Measurements from ENCODE around the gene GLIPR1. TPM values are rescaled to one million over a fixed set of nuclear protein-coding genes. Genes with fewer than 3 reads are reported as not detected.

GLIPR1 gene
- polyA plus RNA-seq, 1 donor from 2014 or later = 0.12 TPM

DNA sequence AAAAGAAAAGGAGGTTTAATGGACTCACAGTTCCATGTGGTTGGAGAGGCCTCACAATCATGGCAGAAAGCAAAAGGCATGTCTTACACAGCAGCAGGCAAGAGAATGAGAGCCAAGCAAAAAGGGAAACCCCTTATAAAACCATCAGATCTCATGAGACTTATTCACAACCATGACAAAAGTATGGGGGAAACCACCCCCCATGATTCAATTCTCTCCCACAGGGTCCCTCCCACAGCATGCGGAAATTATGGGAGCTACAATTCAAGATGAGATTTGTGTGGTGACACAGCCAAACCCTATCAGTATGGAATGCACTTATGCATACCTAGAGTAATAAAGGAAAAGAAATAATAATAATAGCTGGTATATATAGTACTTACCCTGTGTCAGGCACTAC, 4.5 kb upstream of the GLIPR1 start:
- Histone ChIP-seq H3K9me3 (ENCODE audit: low read length) (no peaks in the 10 kb centered on the region), H3K4me2 (ENCODE audit: low read length) (no peak overlapping the region), H3K4me3 (ENCODE audit: low read length) (no peak overlapping the region), H2AFZ (ENCODE audit: low read depth, low read length) (no peak overlapping the region), H3K36me3 (ENCODE audit: insufficient read depth, low read length) (no peaks in the 10 kb centered on the region), H4K20me1 (ENCODE audit: insufficient read depth) (no peaks in the 10 kb centered on the region), H3K27ac (ENCODE audit: low read length) (no peak overlapping the region), H3K79me2 (replicated peaks; ENCODE audit: insufficient read depth, low read length) (no peaks in the 10 kb centered on the region), H3K9me2 (ENCODE audit: insufficient read depth, low read length) (no peaks in the 10 kb centered on the region), H3K27me3 (ENCODE audit: insufficient read depth, low read depth, low read length) (no peaks in the 10 kb centered on the region), H3F3A (ENCODE audit: insufficient read depth, low read length, poor library complexity, severe bottlenecking) (no peaks in the 10 kb centered on the region), H3K9ac (ENCODE audit: low read length) (no peak overlapping the region)
- TF ChIP-seq EP300 (conservative IDR thresholded peaks at IDR 0.05; ENCODE audit: poor library complexity, severe bottlenecking) (no peak), SMC3 (conservative IDR thresholded peaks at IDR 0.05; ENCODE audit: poor library complexity) (no peak), POLR2AphosphoS5 (IDR thresholded peaks at IDR 0.05) (no peak), EZH2 (IDR thresholded peaks at IDR 0.05; ENCODE audit: borderline replicate concordance, insufficient read depth, low read length, poor library complexity, severe bottlenecking) (no peak), RAD21 (conservative IDR thresholded peaks at IDR 0.05) (no peak)
- TF ChIP-seq, protein P1, sequence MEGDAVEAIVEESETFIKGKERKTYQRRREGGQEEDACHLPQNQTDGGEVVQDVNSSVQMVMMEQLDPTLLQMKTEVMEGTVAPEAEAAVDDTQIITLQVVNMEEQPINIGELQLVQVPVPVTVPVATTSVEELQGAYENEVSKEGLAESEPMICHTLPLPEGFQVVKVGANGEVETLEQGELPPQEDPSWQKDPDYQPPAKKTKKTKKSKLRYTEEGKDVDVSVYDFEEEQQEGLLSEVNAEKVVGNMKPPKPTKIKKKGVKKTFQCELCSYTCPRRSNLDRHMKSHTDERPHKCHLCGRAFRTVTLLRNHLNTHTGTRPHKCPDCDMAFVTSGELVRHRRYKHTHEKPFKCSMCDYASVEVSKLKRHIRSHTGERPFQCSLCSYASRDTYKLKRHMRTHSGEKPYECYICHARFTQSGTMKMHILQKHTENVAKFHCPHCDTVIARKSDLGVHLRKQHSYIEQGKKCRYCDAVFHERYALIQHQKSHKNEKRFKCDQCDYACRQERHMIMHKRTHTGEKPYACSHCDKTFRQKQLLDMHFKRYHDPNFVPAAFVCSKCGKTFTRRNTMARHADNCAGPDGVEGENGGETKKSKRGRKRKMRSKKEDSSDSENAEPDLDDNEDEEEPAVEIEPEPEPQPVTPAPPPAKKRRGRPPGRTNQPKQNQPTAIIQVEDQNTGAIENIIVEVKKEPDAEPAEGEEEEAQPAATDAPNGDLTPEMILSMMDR (IDR thresholded peaks at IDR 0.05; ENCODE audit: poor library complexity, severe bottlenecking) = no peak

DNA sequence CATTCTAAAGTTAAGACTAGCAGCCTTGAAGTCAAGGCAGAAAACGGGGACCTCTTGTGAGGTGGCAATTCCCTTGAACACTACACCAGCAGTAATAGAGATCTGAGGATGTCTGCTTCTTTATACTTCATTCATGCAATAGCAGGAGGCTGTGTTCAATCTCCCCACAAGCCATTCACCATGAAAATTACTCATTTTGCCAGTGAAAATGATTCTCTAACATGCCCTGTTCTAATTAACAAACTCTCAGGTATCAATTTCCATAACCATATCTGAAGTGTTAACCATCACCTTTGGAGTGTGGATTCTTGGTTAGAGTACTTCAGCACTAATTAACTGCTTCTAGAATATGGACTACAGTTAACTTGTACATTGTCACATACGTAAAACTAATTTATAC, 3.4 kb upstream of the GLIPR1 start:
- no peak overlapping the region for H3K4me3 ChIP-seq (ENCODE audit: low read length)
- no peaks in the 10 kb centered on the region for H4K20me1 ChIP-seq (ENCODE audit: insufficient read depth)
- H2AFZ ChIP-seq (ENCODE audit: low read depth, low read length) = no peak overlapping the region
- no peaks in the 10 kb centered on the region for H3K9me3 ChIP-seq (ENCODE audit: low read length)
- H3K36me3 ChIP-seq (ENCODE audit: insufficient read depth, low read length) = no peaks in the 10 kb centered on the region
- H3K27ac ChIP-seq (ENCODE audit: low read length) = no peak overlapping the region
- no peak overlapping the region for H3K9ac ChIP-seq (ENCODE audit: low read length)
- no peaks in the 10 kb centered on the region for H3K27me3 ChIP-seq (ENCODE audit: insufficient read depth, low read depth, low read length)
- no peaks in the 10 kb centered on the region for H3K79me2 ChIP-seq (replicated peaks; ENCODE audit: insufficient read depth, low read length)
- no peak for TF ChIP-seq EP300 (conservative IDR thresholded peaks at IDR 0.05; ENCODE audit: poor library complexity, severe bottlenecking)
- TF ChIP-seq, protein P2, sequence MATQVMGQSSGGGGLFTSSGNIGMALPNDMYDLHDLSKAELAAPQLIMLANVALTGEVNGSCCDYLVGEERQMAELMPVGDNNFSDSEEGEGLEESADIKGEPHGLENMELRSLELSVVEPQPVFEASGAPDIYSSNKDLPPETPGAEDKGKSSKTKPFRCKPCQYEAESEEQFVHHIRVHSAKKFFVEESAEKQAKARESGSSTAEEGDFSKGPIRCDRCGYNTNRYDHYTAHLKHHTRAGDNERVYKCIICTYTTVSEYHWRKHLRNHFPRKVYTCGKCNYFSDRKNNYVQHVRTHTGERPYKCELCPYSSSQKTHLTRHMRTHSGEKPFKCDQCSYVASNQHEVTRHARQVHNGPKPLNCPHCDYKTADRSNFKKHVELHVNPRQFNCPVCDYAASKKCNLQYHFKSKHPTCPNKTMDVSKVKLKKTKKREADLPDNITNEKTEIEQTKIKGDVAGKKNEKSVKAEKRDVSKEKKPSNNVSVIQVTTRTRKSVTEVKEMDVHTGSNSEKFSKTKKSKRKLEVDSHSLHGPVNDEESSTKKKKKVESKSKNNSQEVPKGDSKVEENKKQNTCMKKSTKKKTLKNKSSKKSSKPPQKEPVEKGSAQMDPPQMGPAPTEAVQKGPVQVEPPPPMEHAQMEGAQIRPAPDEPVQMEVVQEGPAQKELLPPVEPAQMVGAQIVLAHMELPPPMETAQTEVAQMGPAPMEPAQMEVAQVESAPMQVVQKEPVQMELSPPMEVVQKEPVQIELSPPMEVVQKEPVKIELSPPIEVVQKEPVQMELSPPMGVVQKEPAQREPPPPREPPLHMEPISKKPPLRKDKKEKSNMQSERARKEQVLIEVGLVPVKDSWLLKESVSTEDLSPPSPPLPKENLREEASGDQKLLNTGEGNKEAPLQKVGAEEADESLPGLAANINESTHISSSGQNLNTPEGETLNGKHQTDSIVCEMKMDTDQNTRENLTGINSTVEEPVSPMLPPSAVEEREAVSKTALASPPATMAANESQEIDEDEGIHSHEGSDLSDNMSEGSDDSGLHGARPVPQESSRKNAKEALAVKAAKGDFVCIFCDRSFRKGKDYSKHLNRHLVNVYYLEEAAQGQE (IDR thresholded peaks at IDR 0.05; ENCODE audit: borderline replicate concordance) = no peak
- no peak for TF ChIP-seq EZH2 (IDR thresholded peaks at IDR 0.05; ENCODE audit: borderline replicate concordance, insufficient read depth, low read length, poor library complexity, severe bottlenecking)
- no peaks in the 10 kb centered on the region for H3F3A ChIP-seq (ENCODE audit: insufficient read depth, low read length, poor library complexity, severe bottlenecking)
- no peak overlapping the region for H3K4me2 ChIP-seq (ENCODE audit: low read length)
- H3K9me2 ChIP-seq (ENCODE audit: insufficient read depth, low read length) = no peaks in the 10 kb centered on the region

DNA sequence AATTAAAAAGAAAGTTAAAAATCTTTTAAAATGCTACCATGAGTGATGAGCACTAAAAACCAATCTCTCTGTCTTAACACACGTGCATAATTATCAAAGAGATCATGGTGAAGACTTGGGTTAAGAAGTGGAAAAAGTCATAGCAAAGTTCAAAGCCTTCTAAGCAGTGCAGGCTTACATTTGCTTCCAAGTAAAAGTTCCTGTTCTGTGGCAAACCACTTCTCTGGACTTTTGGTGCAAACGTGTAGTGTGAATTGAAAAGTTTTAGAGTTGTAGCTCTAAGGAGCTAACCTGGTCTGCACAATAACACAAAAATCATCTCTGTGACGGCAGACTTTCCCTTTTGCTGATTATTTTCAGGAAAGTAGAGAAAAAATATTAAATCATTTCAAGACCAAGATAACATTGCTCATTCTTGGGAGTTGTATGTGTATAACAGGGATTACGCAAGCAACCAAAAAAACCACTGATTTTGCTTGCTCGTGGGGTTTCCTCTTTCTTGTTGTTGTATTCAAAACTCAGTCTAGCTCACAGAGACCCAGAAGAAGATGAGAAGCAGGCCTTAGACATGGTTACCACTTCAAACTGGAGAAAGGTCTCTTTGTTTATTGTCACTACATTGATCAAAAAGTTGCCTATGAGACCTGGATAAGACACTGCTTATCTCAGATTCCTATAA, 2.3 kb upstream of the GLIPR1 start:
- Histone ChIP-seq H3K9me3 (ENCODE audit: low read length) (no peaks in the 10 kb centered on the region), H3K79me2 (replicated peaks; ENCODE audit: insufficient read depth, low read length) (no peaks in the 10 kb centered on the region), H3K9ac (ENCODE audit: low read length) (no peak overlapping the region), H3F3A (ENCODE audit: insufficient read depth, low read length, poor library complexity, severe bottlenecking) (no peaks in the 10 kb centered on the region), H2AFZ (ENCODE audit: low read depth, low read length) (no peak overlapping the region), H3K27me3 (ENCODE audit: insufficient read depth, low read depth, low read length) (no peaks in the 10 kb centered on the region), H4K20me1 (ENCODE audit: insufficient read depth) (no peaks in the 10 kb centered on the region), H3K4me3 (ENCODE audit: low read length) (no peak overlapping the region), H3K9me2 (ENCODE audit: insufficient read depth, low read length) (no peaks in the 10 kb centered on the region), H3K27ac (ENCODE audit: low read length) (no peak overlapping the region), H3K36me3 (ENCODE audit: insufficient read depth, low read length) (no peaks in the 10 kb centered on the region), H3K4me2 (ENCODE audit: low read length) (no peak overlapping the region)
- TF ChIP-seq EZH2 (IDR thresholded peaks at IDR 0.05; ENCODE audit: borderline replicate concordance, insufficient read depth, low read length, poor library complexity, severe bottlenecking) = no peak
- TF ChIP-seq, protein P1 (IDR thresholded peaks at IDR 0.05; ENCODE audit: poor library complexity, severe bottlenecking) = no peak
- no peak for TF ChIP-seq TAF1 (IDR thresholded peaks at IDR 0.05; ENCODE audit: low read depth)
- no peak for TF ChIP-seq SMC3 (conservative IDR thresholded peaks at IDR 0.05; ENCODE audit: poor library complexity)
- no peak for TF ChIP-seq EP300 (conservative IDR thresholded peaks at IDR 0.05; ENCODE audit: poor library complexity, severe bottlenecking)
- no peak for TF ChIP-seq RAD21 (conservative IDR thresholded peaks at IDR 0.05)
- no peak for TF ChIP-seq MXI1 (conservative IDR thresholded peaks at IDR 0.05; ENCODE audit: poor library complexity, severe bottlenecking)
